Retinal pigment epithelial cell (primary cell): ENCODE data around the gene CFAP410.

Experiments used
- DNase-seq: peaks from one replicate; pipeline ENCODE4 v3.0.0-alpha.2; 2010; ENCODE audit warnings: low read depth
- H3K4me3 ChIP-seq: 2 replicates; pipeline ENCODE4 v1.5.1; 2011; ENCODE audit warnings: mild to moderate bottlenecking, low read length, control low read depth, moderate library complexity
- TF ChIP-seq, protein P1 (sequence below): conservative IDR thresholded peaks from 2 replicates; pipeline ENCODE4 v1.5.1; 2011; ENCODE audit warnings: low read depth, low read length, control low read depth, inconsistent platforms

The CFAP410 gene

DNA sequence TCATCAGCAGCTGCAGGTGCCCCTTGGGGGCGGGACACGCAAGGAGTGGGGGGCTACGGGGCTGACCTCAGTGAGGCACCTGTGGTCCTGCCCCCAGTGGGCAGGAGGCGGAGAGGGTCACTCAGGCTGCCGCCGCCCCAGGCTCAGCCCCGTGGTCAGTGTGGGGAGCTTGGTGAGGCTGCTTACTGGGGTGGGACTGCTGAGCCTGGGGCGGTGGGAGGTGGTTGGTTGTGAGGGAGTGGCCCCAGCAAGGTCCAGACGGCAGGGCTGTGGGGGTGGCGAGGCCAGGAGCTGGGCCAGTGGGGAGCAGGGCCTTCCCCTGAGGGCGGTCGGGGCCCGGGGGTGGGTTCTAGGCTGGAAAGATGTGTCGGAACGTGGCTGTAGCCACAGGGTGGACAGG is 25.1 kb downstream of the CFAP410 start:
- TF ChIP-seq, protein P1, sequence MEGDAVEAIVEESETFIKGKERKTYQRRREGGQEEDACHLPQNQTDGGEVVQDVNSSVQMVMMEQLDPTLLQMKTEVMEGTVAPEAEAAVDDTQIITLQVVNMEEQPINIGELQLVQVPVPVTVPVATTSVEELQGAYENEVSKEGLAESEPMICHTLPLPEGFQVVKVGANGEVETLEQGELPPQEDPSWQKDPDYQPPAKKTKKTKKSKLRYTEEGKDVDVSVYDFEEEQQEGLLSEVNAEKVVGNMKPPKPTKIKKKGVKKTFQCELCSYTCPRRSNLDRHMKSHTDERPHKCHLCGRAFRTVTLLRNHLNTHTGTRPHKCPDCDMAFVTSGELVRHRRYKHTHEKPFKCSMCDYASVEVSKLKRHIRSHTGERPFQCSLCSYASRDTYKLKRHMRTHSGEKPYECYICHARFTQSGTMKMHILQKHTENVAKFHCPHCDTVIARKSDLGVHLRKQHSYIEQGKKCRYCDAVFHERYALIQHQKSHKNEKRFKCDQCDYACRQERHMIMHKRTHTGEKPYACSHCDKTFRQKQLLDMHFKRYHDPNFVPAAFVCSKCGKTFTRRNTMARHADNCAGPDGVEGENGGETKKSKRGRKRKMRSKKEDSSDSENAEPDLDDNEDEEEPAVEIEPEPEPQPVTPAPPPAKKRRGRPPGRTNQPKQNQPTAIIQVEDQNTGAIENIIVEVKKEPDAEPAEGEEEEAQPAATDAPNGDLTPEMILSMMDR: no peak
- no peak for DNase-seq
- H3K4me3 ChIP-seq: no peak overlapping the region

DNA sequence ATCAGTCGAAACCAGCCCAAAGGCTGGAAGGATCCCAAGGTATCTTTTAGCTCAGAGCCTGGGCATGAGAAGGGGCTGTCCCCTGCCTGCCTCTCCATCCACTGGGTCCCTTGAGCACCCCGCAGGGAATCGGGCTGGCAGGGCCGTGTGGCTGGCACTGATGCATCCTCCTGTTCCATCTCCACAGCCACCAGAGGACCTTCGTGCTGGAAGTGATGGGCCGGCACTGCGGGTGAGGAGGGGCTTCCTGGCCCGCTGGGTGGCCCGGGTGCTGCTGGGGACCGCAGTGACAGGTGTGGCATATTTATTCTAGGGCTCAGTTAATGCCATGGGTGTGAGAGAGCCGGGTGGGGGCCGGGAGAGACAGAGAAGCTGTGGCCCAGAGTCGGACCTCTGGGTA is 25.7 kb downstream of the CFAP410 start:
- no peak overlapping the region for H3K4me3 ChIP-seq
- TF ChIP-seq, protein P1: no peak
- no peak for DNase-seq

DNA sequence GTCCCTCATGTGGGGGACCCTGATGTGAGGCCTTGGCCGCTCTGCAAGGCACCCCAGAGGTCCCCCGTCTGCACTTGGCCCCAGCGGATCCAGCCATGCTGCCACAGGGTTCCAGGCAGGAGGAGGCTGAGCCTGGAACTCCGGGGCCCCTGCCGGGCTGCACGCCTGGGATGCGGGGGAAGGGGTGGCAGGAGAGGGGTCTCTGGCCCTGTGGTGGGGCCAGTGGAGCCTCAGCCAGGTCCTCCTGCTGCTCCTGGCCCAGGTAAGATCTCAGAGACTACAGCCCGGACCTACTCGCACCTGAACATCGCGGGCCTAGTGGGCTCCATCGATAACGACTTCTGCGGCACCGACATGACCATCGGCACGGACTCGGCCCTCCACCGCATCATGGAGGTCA is 26.5 kb downstream of the CFAP410 start:
- DNase-seq: no peak
- TF ChIP-seq, protein P1: no peak
- no peak overlapping the region for H3K4me3 ChIP-seq

DNA sequence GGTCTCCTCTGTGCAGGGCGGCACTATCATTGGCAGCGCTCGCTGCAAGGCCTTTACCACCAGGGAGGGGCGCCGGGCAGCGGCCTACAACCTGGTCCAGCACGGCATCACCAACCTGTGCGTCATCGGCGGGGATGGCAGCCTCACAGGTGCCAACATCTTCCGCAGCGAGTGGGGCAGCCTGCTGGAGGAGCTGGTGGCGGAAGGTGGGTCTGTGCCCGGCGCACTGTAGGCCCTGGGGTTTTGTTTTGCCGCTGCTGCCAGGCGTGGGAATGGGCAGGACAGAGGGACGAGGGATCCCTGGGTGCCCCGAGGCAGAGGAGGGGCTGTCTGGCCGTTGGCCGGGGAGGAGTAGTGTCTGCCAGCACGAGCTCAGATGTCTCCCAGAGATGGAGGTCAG is 27.1 kb downstream of the CFAP410 start:
- H3K4me3 ChIP-seq: no peak overlapping the region
- TF ChIP-seq, protein P1: no peak

DNA sequence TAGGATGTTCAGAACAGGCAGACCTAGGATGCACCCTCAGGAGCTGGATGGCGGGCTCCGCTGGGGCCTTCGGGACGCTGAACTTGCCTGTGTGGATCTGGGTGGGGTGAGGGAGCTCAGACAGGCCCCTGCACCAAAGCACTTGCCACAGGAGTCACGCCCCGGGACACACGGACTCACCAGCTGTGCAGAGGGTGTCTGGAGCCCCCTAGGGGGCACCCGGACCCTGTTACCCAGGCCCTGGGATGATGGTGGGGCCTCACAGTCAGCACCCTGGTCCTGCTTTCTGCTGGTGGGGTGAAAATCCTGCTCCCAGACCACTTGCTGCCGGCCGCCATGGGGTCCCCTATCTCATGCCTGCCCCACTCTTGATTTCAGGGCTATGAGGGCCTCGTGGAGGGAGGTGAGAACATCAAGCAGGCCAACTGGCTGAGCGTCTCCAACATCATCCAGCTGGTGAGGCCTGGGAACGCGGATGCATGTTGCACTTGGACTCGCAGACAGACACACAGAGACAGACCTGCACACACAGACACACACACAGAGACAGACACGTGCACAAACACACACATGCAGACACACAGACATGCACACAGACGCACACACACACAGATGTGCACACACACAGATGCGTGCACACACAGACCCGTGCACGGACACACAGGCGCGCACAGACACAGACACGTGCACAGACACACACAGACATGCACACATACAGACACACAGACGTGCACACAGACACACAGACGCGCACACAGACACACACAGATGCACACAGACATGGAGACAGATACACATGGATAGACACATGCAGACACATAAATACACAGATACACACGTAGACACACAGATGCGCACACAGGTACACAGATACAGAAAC is 28.3 kb downstream of the CFAP410 start:
- no peak overlapping the region for H3K4me3 ChIP-seq
- TF ChIP-seq, protein P1: no peak
- no peak for DNase-seq

More for the DNA sequence above, 27.1 kb downstream of the CFAP410 start:
- DNase-seq: no peak

DNA sequence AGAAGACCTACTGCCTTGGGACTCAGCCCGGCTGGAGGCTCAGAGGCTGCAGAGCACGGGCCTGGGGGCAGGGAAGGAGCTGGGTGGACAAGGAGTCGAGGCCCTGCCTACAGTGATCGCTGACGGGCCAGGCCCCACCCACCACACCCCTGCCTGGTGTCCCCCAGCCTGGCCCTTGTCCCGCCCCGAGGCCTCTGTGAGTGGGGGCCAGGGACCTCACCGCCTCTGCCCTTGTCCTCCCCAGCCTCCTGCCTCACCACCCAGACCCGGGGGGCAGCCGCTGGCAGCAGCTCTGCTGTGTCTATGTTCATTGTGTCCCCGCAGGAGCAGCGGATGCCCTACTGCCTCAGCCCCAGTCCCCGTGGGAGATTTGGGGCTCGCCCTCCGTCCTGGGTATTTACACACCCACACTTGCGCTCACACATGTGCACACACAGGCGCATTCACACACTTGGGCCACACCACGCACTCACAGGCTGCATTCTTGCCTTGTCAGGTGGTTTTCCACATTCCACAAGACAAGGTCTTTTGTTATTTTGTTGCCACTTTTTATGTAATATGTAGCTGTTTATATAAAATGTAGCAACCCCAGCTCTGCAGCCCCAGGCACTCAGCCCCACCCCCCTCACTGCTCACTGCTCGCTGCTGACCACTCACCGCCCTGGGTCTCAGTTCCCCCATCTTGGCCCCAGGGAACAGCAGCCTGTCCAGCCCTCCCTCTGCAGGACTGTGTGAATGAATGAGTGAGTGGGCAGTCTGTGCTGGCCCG is 32.1 kb downstream of the CFAP410 start:
- peak; percentile 82 for DNase-seq
- H3K4me3 ChIP-seq: no peak overlapping the region
- TF ChIP-seq, protein P1: no peak

DNA sequence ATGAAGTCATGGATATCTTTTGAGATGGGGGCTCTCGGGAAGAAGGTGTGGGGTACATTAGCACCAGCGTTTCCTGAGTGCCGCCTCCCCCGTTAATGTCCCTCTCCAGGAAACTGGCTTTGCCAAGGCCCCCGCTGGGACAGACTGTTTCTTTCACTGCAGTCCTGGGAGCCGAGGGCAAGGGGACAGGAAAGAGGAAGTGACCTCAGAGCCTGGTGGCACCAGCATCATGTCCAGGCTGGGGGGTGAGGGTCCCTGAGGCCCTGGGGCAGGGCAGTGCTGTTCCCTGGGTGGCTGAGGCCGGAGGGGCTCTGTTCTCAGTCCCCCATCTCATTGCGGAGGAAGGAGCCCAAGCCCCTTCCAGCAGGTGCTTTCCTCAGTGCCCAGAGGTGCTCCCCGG is 33.5 kb downstream of the CFAP410 start:
- no peak overlapping the region for H3K4me3 ChIP-seq
- DNase-seq: no peak
- TF ChIP-seq, protein P1: no peak
